Right forelimb (tissue), 1 donor: ENCODE measurements around the gene SOWAHD.
A peak's percentile ranks its signal among the peaks of the same experiment; 100 is the strongest.
"Not testable (repeated sequence)": the region's sequence is repeated elsewhere in the genome, so short reads cannot be mapped to it uniquely, and the experiment has no call there.

ENCODE experiments used
- DNase-seq: peaks from one replicate; pipeline ENCODE4 v3.0.0-alpha.2; 2018

Gene SOWAHD

DNA sequence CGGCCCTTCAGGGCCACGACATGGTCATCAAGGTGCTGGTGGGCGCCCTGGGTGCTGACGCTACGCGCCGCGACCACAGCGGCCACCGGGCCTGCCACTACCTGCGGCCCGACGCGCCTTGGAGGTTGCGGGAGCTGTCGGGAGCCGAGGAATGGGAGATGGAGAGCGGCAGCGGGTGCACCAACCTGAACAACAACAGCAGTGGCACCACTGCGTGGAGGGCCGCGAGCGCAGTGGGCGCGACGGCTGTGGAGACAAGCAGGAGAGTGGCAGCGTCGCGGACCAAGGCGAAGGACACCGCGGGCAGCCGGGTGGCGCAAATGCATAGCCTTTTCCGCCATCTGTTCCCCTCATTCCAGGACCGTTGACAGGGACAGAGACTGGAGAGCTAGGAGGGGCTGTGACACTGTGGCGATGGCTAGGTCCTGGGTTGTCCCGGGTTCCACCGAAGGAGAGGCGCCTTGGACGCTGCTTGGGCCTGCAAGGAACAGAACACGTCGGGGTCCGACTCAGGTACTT is 919 bp downstream of the SOWAHD start:
- no peak for DNase-seq

DNA sequence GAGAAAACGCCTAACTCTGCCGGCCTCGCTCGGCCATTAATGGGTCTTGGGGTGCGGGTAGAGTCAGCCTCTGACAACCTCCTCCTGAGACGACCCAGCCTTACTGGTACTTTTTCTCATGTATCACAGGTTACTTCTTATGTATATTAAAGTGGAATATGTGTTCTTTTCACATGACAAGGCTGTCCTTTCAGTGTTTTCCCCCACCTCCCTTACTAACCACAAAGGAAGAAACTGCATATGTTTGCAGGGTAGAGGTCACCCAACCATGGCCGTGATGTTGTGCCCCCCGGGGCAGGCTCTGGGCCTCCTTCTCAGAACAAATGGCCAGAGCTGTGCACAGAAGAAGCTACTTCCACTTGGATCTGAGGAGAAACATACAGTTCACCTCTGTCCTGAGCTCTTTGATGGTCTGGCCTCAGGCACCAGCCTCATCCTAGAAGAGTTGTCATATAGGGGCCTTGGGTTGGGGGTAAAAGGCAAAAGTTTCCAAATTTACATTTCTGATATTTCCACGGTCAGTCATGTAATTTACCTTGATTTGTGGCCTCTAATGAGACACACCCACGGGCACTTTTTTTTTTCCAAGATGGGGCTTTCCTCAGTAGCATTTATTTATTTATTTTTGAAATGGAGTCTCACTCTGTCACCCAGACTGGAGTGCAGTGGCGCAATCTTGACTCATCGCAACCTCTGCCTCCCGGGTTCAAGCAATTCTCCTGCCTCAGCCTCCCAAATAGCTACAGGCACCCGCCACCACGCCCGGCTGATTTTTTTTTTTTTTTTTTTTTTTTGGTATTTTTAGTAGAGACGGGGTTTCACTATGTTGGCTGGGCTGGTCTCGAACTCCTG is 1.9 kb downstream of the SOWAHD start:
- DNase-seq = no peak

DNA sequence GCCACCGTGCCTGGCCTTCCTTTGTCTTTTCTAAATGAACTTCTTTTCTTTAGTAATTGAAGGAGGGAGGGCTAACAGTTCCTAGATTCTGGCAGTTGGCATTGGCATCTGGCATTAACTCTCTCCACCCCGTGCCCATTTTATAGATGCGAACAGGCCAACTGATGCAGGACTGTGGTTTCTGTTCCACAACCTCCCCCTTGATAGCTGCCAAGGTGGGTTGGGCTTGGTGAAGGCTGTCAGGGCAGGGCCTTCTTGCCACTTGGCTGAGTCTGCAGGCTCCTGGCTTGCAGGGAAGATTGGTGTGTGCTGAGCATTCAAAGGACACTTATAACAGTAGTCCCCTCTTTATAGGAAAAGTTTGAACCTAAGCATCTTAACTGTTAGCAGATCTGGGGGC is 4.3 kb downstream of the SOWAHD start:
- no peak for DNase-seq

DNA sequence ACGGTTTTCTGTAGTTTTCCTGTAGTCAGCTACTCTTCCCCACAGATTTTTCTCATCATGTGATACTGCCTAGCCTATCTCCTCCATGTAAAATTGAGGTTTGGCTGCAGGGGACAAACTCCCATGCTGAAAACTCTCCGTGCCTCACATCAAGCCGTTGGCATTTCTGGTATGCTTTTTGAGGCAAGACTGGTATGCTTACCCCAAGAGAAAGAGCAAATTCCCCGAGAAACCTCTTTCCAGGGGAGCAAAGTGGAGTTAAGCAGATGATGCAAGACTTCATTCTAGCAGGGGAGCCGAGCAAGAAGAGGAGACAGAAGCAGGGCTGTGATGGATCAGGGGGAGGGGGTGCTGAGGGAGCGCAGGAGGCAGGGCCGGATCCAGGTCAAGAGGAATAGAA is 4.8 kb downstream of the SOWAHD start:
- no peak for DNase-seq

DNA sequence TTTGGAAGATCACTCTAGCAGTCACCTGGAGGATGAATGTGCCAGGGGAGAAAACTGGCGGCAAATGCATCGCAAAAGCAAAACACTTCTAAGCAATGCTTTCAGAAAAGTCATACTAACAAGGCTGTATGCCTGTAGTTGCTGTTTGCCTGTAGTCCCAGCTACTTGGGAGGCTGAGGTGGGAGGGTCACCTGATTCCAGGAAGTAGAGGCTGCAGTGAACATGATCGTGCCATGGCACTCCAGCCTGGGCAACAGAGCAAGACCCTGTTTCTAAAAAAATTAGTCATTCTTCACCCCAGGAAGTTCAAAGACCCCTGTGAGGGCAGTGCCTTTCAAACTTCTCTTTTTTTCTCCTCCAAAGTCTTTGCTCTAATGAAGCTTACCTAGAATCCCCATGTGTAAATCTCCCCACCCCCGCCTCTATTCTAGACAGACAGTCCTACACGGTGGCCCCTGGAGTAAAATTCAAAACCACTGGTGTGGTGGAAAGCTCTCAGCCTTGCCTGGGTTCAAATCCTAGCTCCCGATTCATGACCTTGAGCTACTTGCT is 5.5 kb downstream of the SOWAHD start:
- no peak for DNase-seq

DNA sequence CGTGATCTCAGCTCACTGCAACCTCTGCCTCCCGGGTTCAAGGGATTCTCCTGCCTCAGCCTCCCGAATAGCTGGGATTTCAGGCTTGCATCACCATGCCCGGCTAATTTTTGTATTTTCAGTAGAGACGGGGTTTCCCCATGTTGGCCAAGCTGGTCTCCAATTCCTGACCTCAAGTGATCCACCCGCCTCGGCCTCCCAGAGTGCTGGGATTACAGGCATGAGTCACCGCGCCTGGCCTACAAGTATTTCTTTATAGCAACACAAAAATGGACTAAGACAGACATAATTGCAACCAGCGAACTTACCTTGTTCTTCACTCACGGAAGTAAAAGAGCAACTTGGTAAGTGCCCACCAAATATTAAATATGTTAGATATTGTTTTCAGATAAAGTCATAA is 10.0 kb downstream of the SOWAHD start:
- not testable (repeated sequence) for DNase-seq

DNA sequence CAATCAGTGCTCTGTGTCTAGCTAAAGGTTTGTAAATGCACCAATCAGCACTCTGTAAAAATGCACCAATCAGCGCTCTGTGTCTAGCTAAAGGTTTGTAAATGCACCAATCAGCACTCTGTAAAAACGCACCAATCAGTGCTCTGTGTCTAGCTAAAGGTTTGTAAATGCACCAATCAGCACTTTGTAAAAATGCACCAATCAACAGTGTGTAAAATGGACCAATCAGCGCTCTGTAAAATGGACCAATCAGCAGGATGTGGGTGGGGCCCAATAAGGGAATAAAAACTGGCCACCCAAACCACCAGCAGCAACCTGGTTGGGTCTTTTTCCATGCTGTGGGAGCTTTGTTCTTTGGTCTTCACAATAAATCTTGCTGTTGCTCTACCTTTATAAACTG is 11.0 kb downstream of the SOWAHD start:
- DNase-seq = not testable (repeated sequence)

DNA sequence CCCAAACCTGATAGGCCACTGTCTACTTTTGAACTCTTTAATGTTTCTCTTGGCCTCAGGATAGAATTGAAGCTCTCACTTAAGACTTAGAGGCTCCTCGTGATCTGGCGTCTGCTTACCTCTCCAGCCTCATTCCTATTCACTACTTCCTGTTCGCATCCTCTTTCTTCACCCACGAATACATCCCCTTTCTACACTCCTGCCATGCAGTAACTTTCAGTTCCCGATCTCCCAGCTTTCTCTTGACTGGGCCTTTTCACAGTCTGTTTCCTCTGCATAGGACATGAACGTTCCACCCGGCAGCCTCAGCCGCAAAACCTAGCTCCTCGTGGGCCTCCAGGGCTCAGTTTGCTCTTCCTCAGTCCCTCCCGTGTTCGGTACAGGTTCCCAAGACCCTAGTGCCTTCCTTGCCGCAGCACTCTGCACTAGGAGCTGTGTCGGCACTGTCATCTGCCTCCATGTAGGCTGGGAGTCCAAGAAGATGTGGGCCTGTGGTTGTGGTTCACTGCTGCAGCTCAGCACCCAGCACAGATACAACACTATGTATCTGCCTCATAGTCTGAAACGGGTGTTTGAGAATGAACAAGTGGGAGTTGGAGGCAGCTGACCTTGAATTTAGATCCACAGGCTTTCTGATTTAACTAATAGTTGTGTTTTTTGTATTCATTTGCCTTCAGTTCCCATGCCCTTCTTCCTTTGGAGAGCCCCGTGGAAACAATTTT is 17.3 kb downstream of the SOWAHD start:
- DNase-seq = no peak

DNA sequence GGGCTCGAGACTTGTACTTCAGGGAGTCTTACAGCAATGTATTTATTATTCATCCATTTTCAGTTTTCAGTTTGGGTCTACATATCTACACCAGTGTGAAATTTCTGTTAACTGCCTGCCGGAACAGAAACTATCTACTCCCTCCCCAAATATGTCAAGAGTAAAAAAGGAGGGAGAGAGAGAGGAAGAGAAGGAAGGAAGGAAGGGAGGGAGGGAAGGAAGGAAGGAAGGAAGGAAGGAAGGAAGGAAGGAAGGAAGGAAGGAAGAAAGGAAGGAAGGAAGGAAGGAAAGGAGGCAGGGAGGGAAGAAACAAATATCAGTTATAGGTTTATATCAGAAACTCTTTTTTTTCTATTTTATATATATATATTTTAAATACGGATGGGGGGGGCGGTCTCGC is 20.4 kb downstream of the SOWAHD start:
- DNase-seq = no peak

DNA sequence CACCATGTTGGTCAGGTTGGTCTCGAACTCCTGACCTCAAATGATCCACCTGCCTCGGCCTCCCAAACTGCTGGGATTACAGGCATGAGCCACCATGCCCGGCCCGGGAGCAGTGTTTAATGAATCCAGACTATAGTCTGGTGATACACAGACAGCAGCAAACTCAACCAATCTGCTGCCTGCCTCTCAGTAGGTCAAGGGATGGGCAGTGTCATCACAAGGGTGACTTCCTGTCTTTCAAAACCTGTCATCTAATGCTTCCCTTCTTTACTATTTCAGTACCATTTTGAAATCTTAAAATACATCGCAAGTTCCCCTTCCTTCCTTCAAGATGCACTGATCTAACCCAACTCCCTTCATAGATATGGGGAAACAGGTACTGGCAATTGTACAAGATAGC is 24.6 kb downstream of the SOWAHD start:
- DNase-seq = no peak

DNA sequence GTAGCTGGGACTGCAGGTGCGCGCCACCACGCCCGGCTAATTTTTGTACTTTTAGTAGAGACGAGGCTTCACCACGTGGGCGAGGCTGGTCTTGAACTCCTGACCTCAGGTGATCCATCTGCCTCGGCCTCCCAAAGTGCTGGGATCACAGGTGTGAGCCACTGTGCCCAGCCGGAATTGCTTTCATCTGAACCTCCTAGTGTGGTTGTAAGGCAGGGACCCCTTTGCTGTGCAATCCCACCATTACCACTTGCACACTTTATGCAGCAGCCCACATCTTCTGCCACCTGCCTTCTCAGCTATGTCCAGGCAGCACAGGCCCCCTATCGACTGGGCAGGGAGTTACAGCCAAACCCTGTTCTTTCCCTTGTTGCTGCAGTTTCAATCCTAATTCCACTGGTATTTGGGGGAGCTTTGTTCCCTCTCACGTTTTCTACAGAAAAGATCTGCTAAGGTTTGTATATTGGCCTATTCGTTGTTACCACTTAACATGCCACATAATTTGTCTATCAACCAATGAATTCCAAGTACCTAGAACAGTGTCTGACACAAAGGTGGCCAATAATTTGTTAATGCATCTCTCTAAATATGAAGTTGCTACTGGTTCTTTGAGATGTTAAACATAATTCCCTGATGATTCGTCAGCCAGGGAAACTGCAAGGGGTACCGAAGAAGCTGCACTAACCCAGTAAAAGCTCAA is 26.5 kb downstream of the SOWAHD start:
- DNase-seq = no peak

DNA sequence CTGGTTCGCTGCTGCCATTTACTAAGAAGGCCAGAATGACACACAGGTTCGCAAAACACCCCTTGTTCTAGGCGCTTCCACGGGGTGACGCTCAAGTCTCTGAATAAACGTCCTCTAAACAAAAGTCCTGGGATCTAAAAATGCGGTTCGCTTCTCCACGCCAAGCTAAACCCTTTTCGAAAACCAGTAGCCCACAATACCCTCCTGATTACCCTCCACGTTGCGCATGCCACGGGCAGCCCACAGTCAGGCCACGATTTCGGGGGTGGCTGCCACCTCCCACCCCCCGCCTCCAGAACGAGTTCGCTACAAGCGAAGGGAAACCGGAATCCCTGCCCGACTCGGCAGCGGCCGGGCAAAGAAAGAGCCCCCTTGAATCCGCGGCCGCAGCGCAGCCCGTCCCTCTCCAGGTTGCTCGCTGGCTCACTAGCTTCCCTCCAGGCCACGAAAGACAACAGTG is 32.6 kb downstream of the SOWAHD start:
- DNase-seq = no peak

DNA sequence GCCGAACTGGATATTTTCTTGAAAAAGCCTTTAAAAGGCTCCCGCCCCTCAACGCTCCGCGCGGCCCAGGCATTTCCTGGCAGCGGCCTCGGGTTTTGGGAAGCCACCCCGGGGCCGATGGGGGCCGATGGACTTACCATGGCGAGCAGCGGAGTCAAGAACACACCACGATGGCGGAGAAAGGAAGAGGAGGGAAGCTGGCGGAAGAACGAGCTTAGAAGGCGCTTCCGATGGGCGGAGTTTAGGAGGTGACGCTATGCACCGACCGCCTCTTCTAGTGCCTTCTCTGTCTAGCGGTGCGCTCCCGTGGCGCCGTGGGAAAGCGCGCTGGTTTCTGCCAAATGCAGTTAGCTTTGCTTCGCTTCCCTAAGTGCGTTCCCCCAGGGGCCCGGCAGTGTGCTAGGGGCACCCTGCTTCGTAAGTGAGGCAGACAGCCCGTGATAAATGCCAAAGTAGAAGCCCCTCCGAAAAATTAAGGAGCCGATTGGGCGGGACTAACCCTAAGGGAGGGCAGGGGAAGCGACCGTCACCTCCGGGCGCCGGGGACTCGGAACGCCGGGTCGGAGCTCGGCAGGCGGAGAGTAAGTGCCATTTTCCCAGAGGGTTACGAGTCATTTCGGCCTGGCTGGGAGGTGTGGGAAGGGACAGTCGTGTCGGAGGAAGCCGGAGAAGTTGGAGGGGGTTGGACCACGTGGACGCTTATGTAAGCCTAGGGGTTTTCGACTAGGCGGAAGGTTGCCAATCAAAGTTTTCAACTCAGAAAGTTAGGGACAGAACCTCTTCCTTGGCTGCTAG is 33.2 kb downstream of the SOWAHD start, which contains the start of gene RPL39:
Gene RPL39, minus strand, starts transcription at position 194 of the 795 bp plus-strand sequence. Its CDS starts 54 bp downstream, at position 140.
- DNase-seq = peak; percentile 85

DNA sequence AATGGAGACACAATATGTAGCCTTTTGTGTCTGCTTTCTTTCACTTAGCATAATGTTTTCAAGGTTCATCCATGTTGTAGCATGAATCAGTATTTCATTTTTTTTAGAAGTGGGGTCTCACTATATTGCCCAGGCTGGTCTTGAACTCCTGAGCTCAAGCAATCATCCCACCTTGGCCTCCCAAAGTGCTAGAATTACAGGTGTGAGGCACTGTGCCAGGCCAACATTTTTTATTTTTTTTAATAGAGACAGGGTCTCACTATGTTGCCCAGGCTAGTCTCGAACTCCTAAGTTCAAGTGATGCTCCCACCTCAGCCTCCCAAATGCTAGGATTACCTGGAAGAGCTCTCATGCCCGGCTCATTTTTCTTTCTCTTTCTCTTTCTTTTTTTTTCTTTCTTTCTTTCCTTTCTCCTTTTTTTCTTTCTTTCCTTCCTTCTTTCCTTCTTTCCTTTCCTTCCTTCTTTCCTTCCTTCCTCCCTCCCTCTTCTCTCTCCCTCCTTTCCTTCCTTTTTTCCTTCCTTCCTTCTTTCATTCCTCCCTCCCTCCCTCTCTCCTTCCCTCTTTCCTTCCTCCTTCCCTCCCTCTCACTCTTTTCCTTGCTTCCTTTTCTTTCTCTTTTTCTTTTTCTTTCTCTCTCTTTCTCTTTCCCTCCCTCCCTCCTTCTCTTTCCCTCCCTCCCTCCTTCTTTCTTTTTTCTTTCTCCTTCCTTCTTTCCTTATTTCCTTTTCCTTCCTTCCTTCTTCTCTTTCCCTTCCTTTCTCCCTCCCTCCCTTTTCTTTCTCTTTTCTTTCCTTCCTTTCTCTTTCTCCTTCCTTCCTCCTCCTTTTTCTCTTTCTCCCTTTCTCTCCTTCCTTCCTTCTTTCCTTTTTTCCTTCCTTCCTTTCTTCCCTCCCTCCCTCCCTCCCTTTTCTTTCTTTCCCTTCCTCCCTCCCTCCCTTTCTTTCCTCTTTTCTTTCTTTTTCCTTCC is 43.1 kb downstream of the SOWAHD start:
- no peak for DNase-seq

DNA sequence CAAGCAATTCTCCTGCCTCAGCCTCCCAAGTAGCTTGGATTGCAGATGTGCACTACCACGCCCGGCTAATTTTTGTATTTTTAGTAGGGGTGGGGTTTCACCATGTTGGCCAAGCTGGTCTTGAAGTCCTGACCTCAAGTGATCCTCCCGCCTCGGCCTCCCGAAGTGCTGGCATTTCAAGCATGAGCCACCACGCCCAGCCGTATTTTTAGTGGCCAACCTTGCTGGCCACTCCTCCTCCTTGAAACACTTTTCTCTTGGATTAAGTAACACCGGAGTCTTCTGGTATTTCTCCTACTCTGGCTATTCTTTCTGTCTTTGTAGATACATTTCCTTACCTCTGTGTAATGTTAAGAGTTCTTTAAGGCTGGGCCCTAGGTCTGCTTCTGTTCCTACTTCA is 44.2 kb downstream of the SOWAHD start:
- DNase-seq = no peak

DNA sequence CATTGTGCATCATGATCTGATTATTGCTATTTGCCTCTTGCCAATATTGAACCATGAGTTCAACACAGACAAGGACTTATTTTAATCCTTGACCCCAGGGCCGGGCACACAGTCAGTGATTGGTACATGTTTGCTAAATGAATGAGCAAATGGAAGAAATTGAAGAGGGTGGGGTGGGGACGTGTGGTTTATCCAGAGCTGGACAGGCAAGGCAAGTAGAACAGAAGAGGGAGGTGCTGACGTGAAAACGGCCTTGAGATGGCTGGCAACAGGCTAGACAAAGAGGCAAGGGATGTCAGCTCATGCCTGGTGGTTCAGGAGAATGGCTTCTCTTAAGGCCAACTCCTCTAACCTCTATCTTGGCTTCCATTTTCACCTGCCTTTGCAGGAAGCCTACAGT is 50.1 kb downstream of the SOWAHD start:
- not testable (repeated sequence) for DNase-seq

DNA sequence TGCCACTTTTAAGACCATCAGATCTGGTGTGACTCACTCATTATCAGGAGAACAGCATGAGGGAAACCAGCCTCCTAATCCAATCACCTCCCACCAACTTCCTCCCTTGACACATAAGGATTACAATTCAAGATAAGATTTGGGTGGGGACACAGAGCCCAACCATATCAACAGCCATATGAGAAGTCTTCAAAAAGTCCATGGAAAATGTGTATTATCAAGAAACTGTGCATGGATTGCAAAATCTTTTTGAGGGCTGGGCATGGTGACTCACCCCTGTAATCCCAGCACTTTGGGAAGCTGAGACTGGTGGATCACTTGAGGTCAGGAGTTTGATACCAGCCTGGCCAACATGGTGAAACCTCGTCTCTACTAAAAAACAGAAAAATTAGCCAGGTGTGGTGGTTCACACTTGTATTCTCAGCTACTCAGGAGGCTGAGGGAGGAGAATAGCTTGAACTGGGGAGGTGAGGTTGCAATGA is 50.8 kb downstream of the SOWAHD start:
- no peak for DNase-seq
